GM12891 (cell line): ENCODE results near the gene HDGFL3.

Source experiments
- POLR2A ChIP-seq: IDR thresholded peaks from 2 replicates; pipeline ENCODE4 v1.6.1; 2011; ENCODE audit warnings: low read depth, low read length, control low read depth
- POLR2AphosphoS5 ChIP-seq: IDR thresholded peaks from 2 replicates; pipeline ENCODE4 v1.6.1; 2011; ENCODE audit warnings: low read depth, low read length, control low read depth
- TAF1 ChIP-seq: IDR thresholded peaks from 2 replicates; pipeline ENCODE4 v1.6.1; 2011; ENCODE audit warnings: low read depth, low read length, control low read depth

GRCh38 chr15:83215306-83215705, 7.7 kb upstream of the HDGFL3 start:
- no peak for TF ChIP-seq POLR2AphosphoS5
- no peak for TF ChIP-seq TAF1
- no peak for TF ChIP-seq POLR2A
